HEK293 (cell line): ENCODE results near the gene TM7SF2.

Source experiments
- CTCF ChIA-PET: fragments of 350-600 bp; formaldehyde crosslinking; extraction: SDS; loops from one replicate; lab custom pipeline; 2021; ENCODE audit warnings: antibody characterized with exemption; lab: Yijun Ruan, JAX
- POLR2A ChIA-PET: fragments of 300-600 bp; formaldehyde crosslinking; extraction: SDS; loops from one replicate; lab custom pipeline; 2020; ENCODE audit warnings: antibody characterized with exemption, inconsistent platforms; lab: Yijun Ruan, JAX
- H3K27ac ChIP-seq: fragments of 200-500 bp; sonication (Bioruptor generic); 2 replicates; pipeline ENCODE4 v1.5.1; 2014; ENCODE audit warnings: low read depth, low read length, control low read depth, inconsistent platforms; ENCODE audit errors: extremely low read depth
- H3K36me3 ChIP-seq, 2 experiments: fragments of 200-500 bp in 1 of 2; sonication (Bioruptor generic) in 1 of 2; 1 replicate in 1 of 2; 2 replicates in 1 of 2; pipeline ENCODE4 v1.5.1; 2014 to 2017; ENCODE audit warnings: inconsistent platforms in 2 of 2, low read length in 2 of 2; ENCODE audit not compliant: control insufficient read depth in 2 of 2, insufficient read depth in 1 of 2
- H3K4me1 ChIP-seq: fragments of 200-500 bp; sonication (Bioruptor generic); 2 replicates; pipeline ENCODE4 v1.5.1; 2014; ENCODE audit warnings: mild to moderate bottlenecking, low read length, inconsistent platforms; ENCODE audit not compliant: control insufficient read depth, insufficient read depth
- H3K4me3 ChIP-seq: 2 replicates; pipeline ENCODE4 v1.5.1; 2011; ENCODE audit warnings: low read depth, mild to moderate bottlenecking, control low read depth, low read length, moderate library complexity
- H3K9me3 ChIP-seq: fragments of 200-500 bp; sonication (Bioruptor generic); 2 replicates; pipeline ENCODE4 v1.5.1; 2014; ENCODE audit warnings: low read depth, low read length, inconsistent platforms; ENCODE audit not compliant: control insufficient read depth, insufficient read depth
- ATF2 ChIP-seq: fragments of 450-650 bp; formaldehyde crosslinking; IDR thresholded peaks from 2 replicates; pipeline ENCODE4 v1.5.1; 2016; ENCODE audit warnings: missing biosample characterization, missing genetic modification characterization, low read depth
- EGR2 ChIP-seq: fragments of 450-650 bp; formaldehyde crosslinking; IDR thresholded peaks from 2 replicates; pipeline ENCODE4 v1.5.1; 2016; ENCODE audit warnings: low read depth, missing biosample characterization, missing genetic modification characterization
- PRDM4 ChIP-seq: fragments of 450-650 bp; formaldehyde crosslinking; IDR thresholded peaks from 2 replicates; pipeline ENCODE4 v1.5.1; 2017; ENCODE audit warnings: missing biosample characterization, missing genetic modification characterization
- ZFHX2 ChIP-seq: fragments of 450-650 bp; formaldehyde crosslinking; conservative IDR thresholded peaks from 2 replicates; pipeline ENCODE4 v1.5.1; 2016; ENCODE audit warnings: missing biosample characterization, missing genetic modification characterization
- ZNF148 ChIP-seq: fragments of 450-650 bp; formaldehyde crosslinking; IDR thresholded peaks from 2 replicates; pipeline ENCODE4 v1.5.0; 2017; ENCODE audit warnings: missing biosample characterization, missing genetic modification characterization, borderline replicate concordance
- ZNF175 ChIP-seq: fragments of 450-650 bp; formaldehyde crosslinking; IDR thresholded peaks from 2 replicates; pipeline ENCODE4 v1.5.1; 2016; ENCODE audit warnings: missing biosample characterization, missing genetic modification characterization
- ZNF19 ChIP-seq: fragments of 450-650 bp; formaldehyde crosslinking; IDR thresholded peaks from 2 replicates; pipeline ENCODE4; 2016; ENCODE audit warnings: missing biosample characterization, missing genetic modification characterization, low read depth
- ZNF266 ChIP-seq: fragments of 450-650 bp; formaldehyde crosslinking; IDR thresholded peaks from 2 replicates; pipeline ENCODE4 v1.5.1; 2016; ENCODE audit warnings: missing biosample characterization, missing genetic modification characterization, low read depth
- ZNF280D ChIP-seq: fragments of 450-650 bp; formaldehyde crosslinking; IDR thresholded peaks from 2 replicates; pipeline ENCODE4 v1.5.1; 2016; ENCODE audit warnings: missing biosample characterization, missing genetic modification characterization
- ZNF335 ChIP-seq: fragments of 450-650 bp; formaldehyde crosslinking; conservative IDR thresholded peaks from 2 replicates; pipeline ENCODE4 v1.5.1; 2016; ENCODE audit warnings: missing biosample characterization, missing genetic modification characterization
- ZNF433 ChIP-seq: fragments of 450-650 bp; formaldehyde crosslinking; IDR thresholded peaks from 2 replicates; pipeline ENCODE4 v1.5.1; 2016; ENCODE audit warnings: missing biosample characterization, missing genetic modification characterization, low read depth
- ZSCAN18 ChIP-seq: fragments of 450-650 bp; formaldehyde crosslinking; IDR thresholded peaks from 2 replicates; pipeline ENCODE4 v1.5.1; 2016; ENCODE audit warnings: missing biosample characterization, missing genetic modification characterization

The TM7SF2 gene

GRCh38 chr11:65066315-65066714 lies 45.4 kb upstream of the TM7SF2 start (continued):
- TF ChIP-seq ZNF280D (tag by site-specific recombination) (no peak), ZNF266 (tag by site-specific recombination) (no peak), ZNF19 (tag by site-specific recombination) (no peak), ZNF335 (tag by site-specific recombination) (no peak), ZNF175 (no peak)

- POLR2A ChIA-PET: interaction anchor here (1.8 kb wide), 1 partner anchor 9 kb away, joined by 5 read pairs; no protein-coding TSS in a partner anchor
- no peak overlapping the region for H3K27ac ChIP-seq
Measured at GRCh38 chr11:65066805-65067291, 44.8 kb upstream of the TM7SF2 start.

More at GRCh38 chr11:65066805-65067291, 44.8 kb upstream of the TM7SF2 start:
- no peaks in the 10 kb centered on the region for H3K9me3 ChIP-seq
- H3K4me1 ChIP-seq: no peaks in the 10 kb centered on the region
- CTCF ChIA-PET: interaction anchor here (0.8 kb wide), 1 partner anchor 11 kb away, joined by 4 read pairs; no protein-coding TSS in a partner anchor
- no peak for TF ChIP-seq ZNF433
- TF ChIP-seq ZNF148: no peak
- TF ChIP-seq ZSCAN18 (tag by site-specific recombination): no peak
- TF ChIP-seq PRDM4 (tag by site-specific recombination): no peak
- no peak for TF ChIP-seq ATF2 (tag by site-specific recombination)
- TF ChIP-seq EGR2: peak; percentile 78
- peak; percentile 21; the same call in 1 of the 2 replicates for TF ChIP-seq ZFHX2 (tag by site-specific recombination)
- H3K36me3 ChIP-seq: no peaks in the 10 kb centered on the region
- no peak overlapping the region for H3K4me3 ChIP-seq
